K562 (cell line): ENCODE data around the gene TAP2. TPM values are rescaled to one million over a fixed set of nuclear protein-coding genes. Genes with fewer than 3 reads are reported as not detected.

Source experiments
- ATAC-seq: fragments of 200-7000 bp; cut with Tn5 transposase; 3 replicates; pipeline ENCODE4 v1.9.1; 2020; ENCODE audit warnings: moderate library complexity
- BruUV-seq: library from RNA; stranded (reverse); fragments of 400-500 nt; replicated peaks from 2 replicates; lab custom pipeline; 2021; lab: Mats Ljungman, UMichigan
- CTCF ChIA-PET: fragments of 300-600 bp; formaldehyde crosslinking; extraction: SDS; loops from one replicate; lab custom pipeline; 2021; ENCODE audit warnings: low intra/inter-chr PET ratio; lab: Yijun Ruan, JAX
- POLR2A ChIA-PET: fragments of 300-600, 350-650 bp; sonication (Branson Sonifier 250); formaldehyde crosslinking; extraction: SDS; loops from one replicate; lab custom pipeline; 2021; ENCODE audit warnings: antibody characterized with exemption, inconsistent platforms; lab: Yijun Ruan, JAX
- DNase-seq, 4 experiments: peaks; one replicate each; pipeline versions ENCODE4 v3.0.0 to v3.0.0-alpha.2; 2011 to 2018; ENCODE audit warnings: low spot score in 3 of 4, mixed read lengths in 3 of 4; ENCODE audit errors: extremely low read depth in 1 of 4
- FAIRE-seq: peaks from 2 replicates; lab custom pipeline; 2011; peaks lifted over from hg19 to GRCh38; lab: Jason Lieb, UNC
- H2AFZ ChIP-seq: 2 replicates; pipeline ENCODE4 v1.6.0; 2011; ENCODE audit warnings: low read depth, low read length, control low read depth, inconsistent platforms
- H3K27ac ChIP-seq: fragments of 200-600 bp; 3 replicates; pipeline ENCODE4 v1.8.0; 2011; ENCODE audit warnings: low read depth, mild to moderate bottlenecking, control low read depth, inconsistent platforms, low read length, moderate library complexity, mixed read lengths; ENCODE audit errors: extremely low read depth
- H3K27me3 ChIP-seq, 2 experiments: fragments of 300-600 bp in 1 of 2; 2 replicates in 1 of 2; 3 replicates in 1 of 2; pipeline versions ENCODE4 v1.6.0 to v1.8.0; 2011; ENCODE audit warnings: inconsistent platforms in 2 of 2, low read length in 2 of 2, mild to moderate bottlenecking in 1 of 2, mixed read lengths in 1 of 2, moderate library complexity in 1 of 2; ENCODE audit not compliant: control insufficient read depth in 2 of 2, insufficient read depth in 2 of 2
- H3K36me3 ChIP-seq: fragments of 300-600 bp; 3 replicates; pipeline ENCODE4 v1.8.0; 2011; ENCODE audit warnings: mild to moderate bottlenecking, low read length, inconsistent platforms; ENCODE audit not compliant: control insufficient read depth, insufficient read depth
- H3K4me1 ChIP-seq, 2 experiments: fragments of 200-600 bp in 1 of 2; replicated peaks in 1 of 2; 2 replicates in 1 of 2; 3 replicates in 1 of 2; pipeline versions ENCODE4 v1.5.1 to v1.8.0; 2011; ENCODE audit warnings: inconsistent platforms in 2 of 2, low read length in 2 of 2, mild to moderate bottlenecking in 1 of 2, mixed read lengths in 1 of 2, moderate library complexity in 1 of 2; ENCODE audit not compliant: control insufficient read depth in 2 of 2, insufficient read depth in 2 of 2
- H3K4me2 ChIP-seq: 2 replicates; pipeline ENCODE4 v1.6.1; 2011; ENCODE audit warnings: low read length, control low read depth, inconsistent platforms, mixed read lengths; ENCODE audit not compliant: insufficient read depth
- H3K4me3 ChIP-seq: fragments of 200-600 bp; sonication (generic), shearing (Covaris generic); 2 replicates; pipeline ENCODE4 v1.5.1; 2016; ENCODE audit warnings: control low read depth, inconsistent platforms
- H3K79me2 ChIP-seq: fragments of 200-600 bp; 3 replicates; pipeline ENCODE4 v1.8.0; 2011; ENCODE audit warnings: low read length, inconsistent platforms; ENCODE audit not compliant: control insufficient read depth, insufficient read depth
- H3K9ac ChIP-seq, 2 experiments: 2 replicates each; pipeline versions ENCODE4 v1.6.0 to v1.6.1; 2011; ENCODE audit warnings: low read depth in 2 of 2, low read length in 2 of 2, control low read depth in 1 of 2, inconsistent platforms in 1 of 2, mild to moderate bottlenecking in 1 of 2, mixed read lengths in 1 of 2; ENCODE audit not compliant: insufficient read depth in 1 of 2
- H3K9me1 ChIP-seq: one replicate; pipeline ENCODE4 v1.6.0; 2011; ENCODE audit warnings: inconsistent platforms, mild to moderate bottlenecking, low read length, moderate library complexity; ENCODE audit not compliant: control insufficient read depth, insufficient read depth
- H3K9me3 ChIP-seq: replicated peaks from 2 replicates; pipeline ENCODE4 v1.5.1; 2011; ENCODE audit warnings: low read depth, low read length, inconsistent platforms; ENCODE audit not compliant: control insufficient read depth, insufficient read depth
- H4K20me1 ChIP-seq: replicated peaks from 2 replicates; pipeline ENCODE4 v1.6.1; 2011; ENCODE audit warnings: low read length, inconsistent platforms, mixed read lengths; ENCODE audit not compliant: control insufficient read depth, insufficient read depth
- CUX1 ChIP-seq: fragments of 200-800 bp; sonication (Bioruptor generic); IDR thresholded peaks from 2 replicates; pipeline ENCODE4 v1.6.1; 2016; ENCODE audit warnings: missing genetic modification characterization, missing compliant biosample characterization
- E2F4 ChIP-seq: sonication (generic); formaldehyde crosslinking; IDR thresholded peaks from 2 replicates; pipeline ENCODE4 v1.8.0; 2022; ENCODE audit warnings: mild to moderate bottlenecking, low read depth, missing genetic modification reagents
- FIP1L1 ChIP-seq: fragments of 200-400 bp; formaldehyde crosslinking; IDR thresholded peaks from 2 replicates; pipeline ENCODE4 v1.6.1; 2018; ENCODE audit warnings: mild to moderate bottlenecking, low read depth, low read length; ENCODE audit not compliant: poor library complexity, severe bottlenecking
- HNRNPUL1 ChIP-seq: fragments of 200-400 bp; formaldehyde crosslinking; IDR thresholded peaks from 2 replicates; pipeline ENCODE4 v1.6.1; 2017; ENCODE audit warnings: low read length
- MAFK ChIP-seq: IDR thresholded peaks from 2 replicates; pipeline ENCODE4 v1.6.1; 2011; ENCODE audit warnings: low read length, improper control_type of control experiment
- MBD2 ChIP-seq: sonication (generic); IDR thresholded peaks from 2 replicates; pipeline ENCODE4 v1.6.1; 2016; ENCODE audit warnings: low read depth, borderline replicate concordance
- NR2F6 ChIP-seq: fragments of 450-650 bp; formaldehyde crosslinking; IDR thresholded peaks from 2 replicates; pipeline ENCODE4 v1.4.0; 2020; ENCODE audit warnings: mild to moderate bottlenecking
- POLR3A ChIP-seq: IDR thresholded peaks from 2 replicates; pipeline ENCODE4 v1.6.1; 2011; ENCODE audit warnings: borderline replicate concordance, mild to moderate bottlenecking, moderate library complexity; ENCODE audit not compliant: insufficient read length, insufficient read depth; ENCODE audit errors: extremely low read depth
- POLR3G ChIP-seq: IDR thresholded peaks from 2 replicates; pipeline ENCODE4 v1.6.1; 2011; ENCODE audit not compliant: insufficient read length, insufficient replicate concordance; ENCODE audit errors: extremely low read depth
- PRMT5 ChIP-seq: sonication (generic); formaldehyde crosslinking; IDR thresholded peaks from 2 replicates; pipeline ENCODE4 v1.5.0; 2020; ENCODE audit warnings: missing genetic modification reagents
- RAD21 ChIP-seq, 2 experiments: fragments of 250-450 bp in 1 of 2; fragments of 450-650 bp in 1 of 2; sonication (Bioruptor Pico) in 1 of 2; formaldehyde crosslinking in 1 of 2; IDR thresholded peaks in 1 of 2; conservative IDR thresholded peaks in 1 of 2; 2 replicates each; pipeline versions ENCODE4 v1.4.0 to v1.8.0; 2020 to 2022; ENCODE audit warnings: mild to moderate bottlenecking in 2 of 2, moderate library complexity in 1 of 2
- RBBP5 ChIP-seq: fragments of 200-600 bp; sonication (generic); IDR thresholded peaks from 2 replicates; pipeline ENCODE4 v1.6.1; 2012; ENCODE audit warnings: borderline replicate concordance, mild to moderate bottlenecking, low read length, control low read depth, inconsistent platforms; ENCODE audit not compliant: insufficient read depth, poor library complexity, severe bottlenecking
- RBM39 ChIP-seq: fragments of 200-400 bp; formaldehyde crosslinking; optimal IDR thresholded peaks from 2 replicates; pipeline ENCODE3; 2018; ENCODE audit warnings: low read depth, low read length
- RNF2 ChIP-seq: sonication (generic); IDR thresholded peaks from 2 replicates; pipeline ENCODE4 v1.6.1; 2016
- ZKSCAN8 ChIP-seq: fragments of 200-800 bp; sonication (Bioruptor generic); IDR thresholded peaks from 2 replicates; pipeline ENCODE4 v1.6.1; 2016; ENCODE audit warnings: missing genetic modification characterization, missing compliant biosample characterization
- WGBS: fragments of 100-300 bp; shearing (Covaris generic); methylation state at CpG from one replicate; pipeline ENCODE4 v1.1.6; 2016; ENCODE audit warnings: low coverage, mixed read lengths; ENCODE audit not compliant: insufficient coverage; ENCODE audit errors: missing lambda C conversion rate; 5-methylcytosine and 5-hydroxymethylcytosine counted together
- in situ Hi-C: fragments of 300-500 bp; cut with MboI; formaldehyde crosslinking; loops from 4 replicates; pipeline ENCODE4 v1.15.0; 2018; ENCODE audit warnings: inconsistent platforms, mixed read lengths
- intact Hi-C: fragments of 100-400 bp; cut with micrococcal nuclease; formaldehyde crosslinking; loops from 2 replicates; pipeline ENCODE4 v1.14.2; 2022
- polyA plus RNA-seq, 8 experiments: library from polyadenylated mRNA; depleted of rRNA in 4 of 8; stranded (reverse) in 5 of 8; unstranded in 3 of 8; fragments of >200 nt; fragmentation: Nextera tagmentation in 2 of 8; fragmentation: Illumina TruSeq in 1 of 8; extraction: Ambion mirVana in 2 of 8; extraction: Trizol in 1 of 8; gene quantifications; 2 replicates each; pipeline versions ENCODE4 v1.2.1 to v1.2.3, GENCODE V29; 2011 to 2014; ENCODE audit warnings: inconsistent platforms in 1 of 8, missing spikeins in 1 of 8
- total RNA-seq, 7 experiments: library from RNA; depleted of rRNA in 6 of 7; stranded (reverse); fragments of >200 nt in 6 of 7; fragmentation: Illumina TruSeq in 2 of 7; extraction: Trizol in 2 of 7; gene quantifications; 2 replicates each; pipeline versions ENCODE4 v1.2.1 to v1.2.3, GENCODE V29; 2011 to 2021; ENCODE audit warnings: low replicate concordance in 1 of 7

TAP2 gene
- total and polyA plus RNA-seq, 9 of the 15 experiments (the other 6 are each of a cell fraction or from before 2014, with no cell fraction given): 2.0 to 53.5 (median 19.6) TPM

- intact Hi-C loops (no loop called here), in situ Hi-C loops (no loop called here)
- DNase-seq: no peak
- H3K4me2 ChIP-seq: no peak overlapping the region
- WGBS: 80% methylated on average over 15 of the region's 15 CpGs
- H3K9me1 ChIP-seq: no peaks in the 10 kb centered on the region
- no peaks in the 10 kb centered on the region for H4K20me1 ChIP-seq
- peaks cover 11% of the 10 kb centered on the region; the same call in 2 of the 3 replicates for H3K79me2 ChIP-seq
- ChIA-PET CTCF (interaction anchor here (0.8 to 6.6 kb wide), 4 partner anchors 15 to 94 kb away, joined by 3 to 66 read pairs (median 15); partner anchors contain the start of genes PSMB9 and TAP1), POLR2A (interaction anchor here (1.4 to 5.1 kb wide), 9 partner anchors 13 to 145 kb away, joined by 4 to 56 read pairs (median 14); partner anchors contain the start of genes PSMB9 and TAP1)
- BruUV-seq: no TSS peak
- ATAC-seq: no peak
- no peak overlapping the region for H3K27ac ChIP-seq
- H3K27me3 ChIP-seq: 0 out of 5 replicates have a peak, but pooled peaks cover 0 to 8% of the 10 kb centered on the region in 2 experiments
- no peak overlapping the region for H2AFZ ChIP-seq
- H3K4me1 ChIP-seq: peaks cover 9 to 16% of the 10 kb centered on the region in 2 experiments; a peak in 4 of 5 replicates
- FAIRE-seq: no peak
- H3K9me3 ChIP-seq: no peaks in the 10 kb centered on the region
- no peak overlapping the region for H3K9ac ChIP-seq
- no peak overlapping the region for H3K4me3 ChIP-seq
- peaks cover 26% of the 10 kb centered on the region; the same call in 2 of the 3 replicates for H3K36me3 ChIP-seq
- no peak for TF ChIP-seq NR2F6 (CRISPR knock-in tag)
- no peak for TF ChIP-seq CUX1
- no peak for TF ChIP-seq RBM39
- TF ChIP-seq PRMT5: no peak
- no peak for TF ChIP-seq FIP1L1
- no peak for TF ChIP-seq MAFK
- TF ChIP-seq POLR3A: no peak
- no peak for TF ChIP-seq RNF2
- no peak for TF ChIP-seq POLR3G
- no peak for TF ChIP-seq HNRNPUL1
- no peak for TF ChIP-seq RAD21 (CRISPR knock-in tag; conservative IDR thresholded peaks at IDR 0.05 in 1 of 2, IDR thresholded peaks at IDR 0.05 in 1 of 2)
- TF ChIP-seq ZKSCAN8 (CRISPR knock-in tag): no peak
- no peak for TF ChIP-seq E2F4 (CRISPR knock-in tag)
- TF ChIP-seq RBBP5: no peak
- TF ChIP-seq MBD2: no peak
Measured at GRCh38 chr6:32839356-32839755, 817 bp upstream of the TAP2 start.
